HG03342 (cell line): Measurements from ENCODE around the gene ADAMTS20.
"Not testable (repeated sequence)": the region's sequence is repeated elsewhere in the genome, so short reads cannot be mapped to it uniquely, and the experiment has no call there.

Experiments
- ATAC-seq: cut with Tn5 transposase; IDR thresholded peaks from one replicate; pipeline ENCODE4 v1.9.1; 2021; ENCODE audit warnings: mild to moderate bottlenecking, moderate library complexity; ENCODE audit not compliant: unreplicated experiment

Gene ADAMTS20

GRCh38 chr12:43370263-43370662, 181.7 kb downstream of the ADAMTS20 start:
- ATAC-seq, result no peak

GRCh38 chr12:43362910-43363694, 188.9 kb downstream of the ADAMTS20 start:
- no peak for ATAC-seq

GRCh38 chr12:43361031-43361710, 190.8 kb downstream of the ADAMTS20 start:
- no peak for ATAC-seq

GRCh38 chr12:43360001-43360400, 192.0 kb downstream of the ADAMTS20 start:
- not testable (repeated sequence) for ATAC-seq

GRCh38 chr12:43357141-43357540, 194.9 kb downstream of the ADAMTS20 start:
- no peak for ATAC-seq

GRCh38 chr12:43352001-43352400, 200.0 kb downstream of the ADAMTS20 start:
- no peak for ATAC-seq

GRCh38 chr12:43349863-43350262, 202.1 kb downstream of the ADAMTS20 start:
- ATAC-seq, result no peak

GRCh38 chr12:43348221-43348620, 203.8 kb downstream of the ADAMTS20 start:
- ATAC-seq, result no peak

- ATAC-seq, result no peak
Observed at GRCh38 chr12:43347026-43347425, 205.0 kb downstream of the ADAMTS20 start.

GRCh38 chr12:43345023-43345422, 207.0 kb downstream of the ADAMTS20 start:
- ATAC-seq, result no peak

- ATAC-seq, result not testable (repeated sequence)
Observed at GRCh38 chr12:43341785-43342313, 210.2 kb downstream of the ADAMTS20 start.

GRCh38 chr12:43338848-43339526, 213.0 kb downstream of the ADAMTS20 start:
- ATAC-seq, result peak; percentile 41

GRCh38 chr12:43337571-43338444, 214.2 kb downstream of the ADAMTS20 start:
- peak; percentile 67 for ATAC-seq

GRCh38 chr12:43336962-43337555, 214.9 kb downstream of the ADAMTS20 start:
- ATAC-seq, result no peak

GRCh38 chr12:43333644-43334043, 218.4 kb downstream of the ADAMTS20 start:
- no peak for ATAC-seq

- no peak for ATAC-seq
Observed at GRCh38 chr12:43332977-43333640, 218.9 kb downstream of the ADAMTS20 start.

- no peak for ATAC-seq
Observed at GRCh38 chr12:43331935-43332334, 220.1 kb downstream of the ADAMTS20 start.

GRCh38 chr12:43329375-43329774, 222.6 kb downstream of the ADAMTS20 start:
- ATAC-seq, result no peak

- ATAC-seq, result peak; percentile 64
Observed at GRCh38 chr12:43325786-43326185, 226.2 kb downstream of the ADAMTS20 start.

GRCh38 chr12:43320281-43320680, 231.7 kb downstream of the ADAMTS20 start:
- no peak for ATAC-seq
